Cardiac muscle cell (in vitro differentiated cells and primary cell): ENCODE results near the gene KCNK6. TPM values are rescaled to one million over a fixed set of nuclear protein-coding genes. Genes with fewer than 3 reads are reported as not detected.
A peak's percentile ranks its signal among the peaks of the same experiment; 100 is the strongest.

Experiments
- DNase-seq, 2 donors: peaks; one replicate each; pipeline versions ENCODE4 v3.0.0 to v3.0.0-alpha.2; 2010 to 2017; ENCODE audit warnings: low read depth in 1 of 2, low spot score in 1 of 2
- H3K27ac ChIP-seq: fragments of 200-600 bp; sonication (generic); 2 replicates; pipeline ENCODE4 v1.5.1; 2016
- H3K27me3 ChIP-seq: fragments of 200-600 bp; sonication (generic); 2 replicates; pipeline ENCODE4 v1.6.0; 2016; ENCODE audit warnings: control low read depth
- H3K36me3 ChIP-seq: fragments of 200-600 bp; sonication (generic); 2 replicates; pipeline ENCODE4 v1.5.1; 2016; ENCODE audit warnings: control low read depth
- H3K4me1 ChIP-seq: fragments of 200-600 bp; sonication (generic); 2 replicates; pipeline ENCODE4 v1.8.1; 2017; ENCODE audit warnings: low read depth, mild to moderate bottlenecking, mixed run types
- H3K4me3 ChIP-seq: fragments of 200-600 bp; sonication (generic); 2 replicates; pipeline ENCODE4 v1.5.1; 2016; ENCODE audit warnings: mild to moderate bottlenecking
- H3K9me3 ChIP-seq: fragments of 200-600 bp; sonication (generic); 2 replicates; pipeline ENCODE4 v1.5.1; 2017; ENCODE audit warnings: low read depth, mild to moderate bottlenecking, control low read depth
- CTCF ChIP-seq: IDR thresholded peaks from 2 replicates; pipeline ENCODE4 v1.5.1; 2012; ENCODE audit warnings: low read depth, mild to moderate bottlenecking, low read length
- polyA plus RNA-seq: library from polyadenylated mRNA; unstranded; fragments of >200 nt; fragmentation: Nextera tagmentation; extraction: Ambion mirVana; gene quantifications from 2 replicates; pipeline ENCODE4 v1.2.1, GENCODE V29; 2016
- total RNA-seq: library from RNA; depleted of rRNA; stranded (reverse); fragments of >200 nt; gene quantifications from 2 replicates; pipeline ENCODE4 v1.2.3, GENCODE V29; 2016

The KCNK6 gene
- total and polyA plus RNA-seq, 2 experiments from 2014 or later, result 1.5 to 1.8 TPM

DNA sequence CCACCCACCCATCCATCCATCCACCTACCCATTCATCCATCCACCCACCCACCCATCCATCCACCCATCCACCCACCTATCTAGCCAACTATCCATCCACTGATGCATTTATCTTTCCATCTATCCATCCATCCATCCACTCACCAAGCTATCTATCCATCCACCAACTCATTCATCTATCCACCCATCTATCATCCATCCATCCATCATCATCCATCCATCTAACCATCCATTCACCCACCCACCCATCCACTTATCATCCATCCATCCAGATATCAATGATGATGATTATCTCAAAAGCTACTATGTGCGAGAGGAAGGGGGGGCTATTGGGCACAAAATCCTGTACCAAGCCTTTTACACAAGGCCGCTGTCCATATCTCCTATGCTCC lies 9.4 kb upstream of the KCNK6 start:
- no peaks in the 10 kb centered on the region for H3K9me3 ChIP-seq
- H3K27ac ChIP-seq, result no peak overlapping the region
- no peaks in the 10 kb centered on the region for H3K4me1 ChIP-seq
- no peak for DNase-seq
- no peaks in the 10 kb centered on the region for H3K27me3 ChIP-seq
- no peak overlapping the region for H3K4me3 ChIP-seq
- no peak for TF ChIP-seq CTCF
- H3K36me3 ChIP-seq, result no peaks in the 10 kb centered on the region

- H3K4me1 ChIP-seq, result no peaks in the 10 kb centered on the region
- DNase-seq, result no peak
- H3K9me3 ChIP-seq, result no peaks in the 10 kb centered on the region
- no peaks in the 10 kb centered on the region for H3K36me3 ChIP-seq
- TF ChIP-seq CTCF, result no peak
- H3K27ac ChIP-seq, result no peak overlapping the region
- no peak overlapping the region for H3K4me3 ChIP-seq
- H3K27me3 ChIP-seq, result no peaks in the 10 kb centered on the region
Measured at GRCh38 chr19:38310986-38311385, 8.7 kb upstream of the KCNK6 start.

- H3K27ac ChIP-seq, result peak within 1 kb of the TSS; percentile 14
- peaks cover 34% of the 10 kb centered on the region for H3K27me3 ChIP-seq
- no peak for TF ChIP-seq CTCF
- H3K36me3 ChIP-seq, result no peaks in the 10 kb centered on the region
- DNase-seq, result peak; percentile 97 to 98
- H3K4me1 ChIP-seq, result no peaks in the 10 kb centered on the region
- no peaks in the 10 kb centered on the region for H3K9me3 ChIP-seq
- peak within 1 kb of the TSS; percentile 47 for H3K4me3 ChIP-seq
Measured at GRCh38 chr19:38315657-38316476, 3.8 kb upstream of the KCNK6 start, which contains the start of gene YIF1B. Gene YIF1B, minus strand, starts transcription at chr19:38315947. Its CDS starts 30 bp downstream, at chr19:38315917.

DNA sequence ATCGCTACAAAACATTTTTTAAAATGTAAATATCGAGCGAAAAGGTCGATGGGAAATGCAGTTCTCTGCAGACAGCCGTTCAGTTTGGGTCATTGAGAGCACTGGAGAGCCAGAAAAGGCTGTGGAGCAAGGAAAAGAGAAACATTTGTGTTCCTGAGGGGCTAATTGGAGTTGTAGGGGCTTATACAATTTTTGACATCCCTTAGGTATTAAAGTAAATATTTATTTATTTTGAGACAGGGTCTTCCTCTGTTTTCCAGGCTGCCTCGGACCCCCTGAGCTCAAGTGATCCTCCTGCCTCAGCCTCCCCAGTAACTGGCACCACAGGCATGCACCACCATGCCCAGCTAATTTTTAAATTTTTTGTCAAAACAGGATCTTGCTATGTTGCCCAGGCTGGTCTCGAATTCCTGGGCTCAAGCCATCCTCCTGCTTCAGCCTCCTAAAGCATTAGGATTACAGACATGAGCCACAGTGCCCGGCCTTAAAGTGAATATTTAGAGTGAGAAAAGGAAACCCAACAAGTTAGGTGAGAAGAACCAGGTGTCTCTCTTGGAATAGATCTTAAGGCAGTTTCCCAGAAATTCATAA lies 3.1 kb upstream of the KCNK6 start:
- no peak for DNase-seq
- peak overlapping the region; percentile 14 for H3K27ac ChIP-seq

GRCh38 chr19:38317104-38317612 lies 2.5 kb upstream of the KCNK6 start:
- H3K27ac ChIP-seq, result no peak overlapping the region
- H3K27me3 ChIP-seq, result peaks cover 35% of the 10 kb centered on the region
- H3K36me3 ChIP-seq, result no peaks in the 10 kb centered on the region
- DNase-seq, result no peak
- no peaks in the 10 kb centered on the region for H3K4me1 ChIP-seq
- no peak overlapping the region for H3K4me3 ChIP-seq
- no peaks in the 10 kb centered on the region for H3K9me3 ChIP-seq
- no peak for TF ChIP-seq CTCF

More for the DNA sequence above, 3.1 kb upstream of the KCNK6 start:
- no peak for TF ChIP-seq CTCF
- peak overlapping the region; percentile 26 for H3K4me3 ChIP-seq
- no peaks in the 10 kb centered on the region for H3K9me3 ChIP-seq
- H3K27me3 ChIP-seq, result peaks cover 35% of the 10 kb centered on the region
- no peaks in the 10 kb centered on the region for H3K4me1 ChIP-seq
- H3K36me3 ChIP-seq, result no peaks in the 10 kb centered on the region
